CD4-positive, alpha-beta T cell (primary cell): ENCODE results near the gene OPCML. TPM values are rescaled to one million over a fixed set of nuclear protein-coding genes. Genes with fewer than 3 reads are reported as not detected.

Experiments
- ATAC-seq: fragments of 200-7000 bp; cut with Tn5 transposase; one replicate; pipeline ENCODE4 v1.10.0; 2022; ENCODE audit warnings: mild to moderate bottlenecking; ENCODE audit not compliant: poor library complexity
- CTCF ChIA-PET: fragments of 350-600 bp; sonication (Branson Sonifier 250); formaldehyde crosslinking; loops from one replicate; lab custom pipeline; 2021; ENCODE audit warnings: antibody characterized with exemption, inconsistent platforms; lab: Charles Lee
- POLR2A ChIA-PET: fragments of 350-600 bp; sonication (Branson Sonifier 250); formaldehyde crosslinking; loops from one replicate; lab custom pipeline; 2021; ENCODE audit warnings: antibody characterized with exemption, inconsistent platforms; lab: Charles Lee
- DNase-seq, 14 experiments: peaks; one replicate each; pipeline ENCODE4 v3.0.0-alpha.2; 2013 to 2020; ENCODE audit warnings: mixed read lengths in 2 of 14
- H3K27ac ChIP-seq, 2 donors: one replicate each; pipeline versions ENCODE4 v1.5.1 to v1.7.0; 2013; ENCODE audit warnings: low read length in 2 of 2, low read depth in 1 of 2, mild to moderate bottlenecking in 1 of 2
- H3K27me3 ChIP-seq, 2 experiments: 1 replicate in 1 of 2; 2 replicates in 1 of 2; pipeline versions ENCODE4 v1.6.1 to v1.7.0; 2013; ENCODE audit warnings: low read length in 2 of 2, control low read depth in 1 of 2, mild to moderate bottlenecking in 1 of 2, moderate library complexity in 1 of 2; ENCODE audit not compliant: insufficient read depth in 2 of 2, control insufficient read depth in 1 of 2
- H3K36me3 ChIP-seq: one replicate; pipeline ENCODE4 v1.6.1; 2013; ENCODE audit warnings: low read length, control low read depth; ENCODE audit not compliant: insufficient read depth
- H3K4me1 ChIP-seq: one replicate; pipeline ENCODE4 v1.6.1; 2013; ENCODE audit warnings: low read length, control low read depth; ENCODE audit not compliant: insufficient read depth
- H3K4me3 ChIP-seq: one replicate; pipeline ENCODE4 v1.5.1; 2013; ENCODE audit warnings: mild to moderate bottlenecking, low read length, moderate library complexity
- H3K9me3 ChIP-seq, 2 experiments: 1 replicate in 1 of 2; 2 replicates in 1 of 2; pipeline versions ENCODE4 v1.6.1 to v1.7.0; 2013; ENCODE audit warnings: low read length in 2 of 2, mild to moderate bottlenecking in 2 of 2, control low read depth in 1 of 2, moderate library complexity in 1 of 2; ENCODE audit not compliant: control insufficient read depth in 1 of 2, insufficient read depth in 1 of 2
- H3K27ac Mint-ChIP-seq: one replicate; pipeline ENCODE4 v1.8.0; 2020; ENCODE audit warnings: mixed read lengths
- H3K27me3 Mint-ChIP-seq: one replicate; pipeline ENCODE4 v1.8.0; 2021; ENCODE audit warnings: mixed read lengths
- H3K36me3 Mint-ChIP-seq: one replicate; pipeline ENCODE4 v1.8.0; 2021; ENCODE audit warnings: low read depth, mixed read lengths
- H3K4me1 Mint-ChIP-seq: one replicate; pipeline ENCODE4 v1.8.0; 2021; ENCODE audit warnings: low read depth, mixed read lengths
- H3K4me3 Mint-ChIP-seq: one replicate; pipeline ENCODE4 v1.8.0; 2020; ENCODE audit warnings: mild to moderate bottlenecking, mixed read lengths
- H3K9me3 Mint-ChIP-seq: one replicate; pipeline ENCODE4 v1.8.0; 2020; ENCODE audit warnings: mixed read lengths
- CTCF ChIP-seq: fragments of 200-600 bp; IDR thresholded peaks from one replicate; pipeline ENCODE4 v1.8.0; 2022; ENCODE audit warnings: antibody characterized with exemption, mild to moderate bottlenecking
- intact Hi-C, 2 experiments: fragments of 100-400 bp; cut with DNase I in 1 of 2; cut with micrococcal nuclease in 1 of 2; formaldehyde crosslinking; loops; one replicate each; pipeline versions ENCODE4 v1.15.1 to v1.9.0; 2023 to 2025; cut with DNase I, micrococcal nuclease
- total RNA-seq, 174 experiments: library from RNA in 2 of 174; stranded (reverse) in 2 of 174; gene quantifications; one replicate each; pipeline ENCODE4 v1.2.3 and lab custom pipeline; 2021 to 2026

Gene OPCML
- total RNA-seq, 2 experiments from 2014 or later = not detected

GRCh38 chr11:132539590-132540368, 992.5 kb downstream of the OPCML start:
- Mint-ChIP-seq H3K4me3 (no peak overlapping the region), H3K36me3 (no peaks in the 10 kb centered on the region), H3K27me3 (no peaks in the 10 kb centered on the region), H3K9me3 (peaks cover under 1% of the 10 kb centered on the region), H3K27ac (no peak overlapping the region), H3K4me1 (no peaks in the 10 kb centered on the region)
- Histone ChIP-seq H3K4me1 (no peaks in the 10 kb centered on the region), H3K27ac (no peak overlapping the region), H3K36me3 (no peaks in the 10 kb centered on the region), H3K9me3 (no peaks in the 10 kb centered on the region), H3K4me3 (no peak overlapping the region), H3K27me3 (no peaks in the 10 kb centered on the region)
- ChIA-PET CTCF (no interaction called here), POLR2A (no interaction called here)
- intact Hi-C loops = no loop called here
- ATAC-seq (no peak), DNase-seq (no peak)
- no peak for TF ChIP-seq CTCF

- DNase-seq = no peak
- CTCF ChIA-PET = no interaction called here
- Mint-ChIP-seq H3K4me1 (no peaks in the 10 kb centered on the region), H3K36me3 (no peaks in the 10 kb centered on the region), H3K27ac (no peak overlapping the region), H3K27me3 (no peaks in the 10 kb centered on the region), H3K4me3 (no peak overlapping the region), H3K9me3 (peaks cover 1% of the 10 kb centered on the region)
- no peaks in the 10 kb centered on the region for H3K4me1 ChIP-seq
- no peak overlapping the region for H3K27ac ChIP-seq
- no peaks in the 10 kb centered on the region for H3K36me3 ChIP-seq
- no peaks in the 10 kb centered on the region for H3K9me3 ChIP-seq
- no peak for ATAC-seq
- no peak for TF ChIP-seq CTCF
- no peaks in the 10 kb centered on the region for H3K27me3 ChIP-seq
- no peak overlapping the region for H3K4me3 ChIP-seq
- POLR2A ChIA-PET = no interaction called here
- intact Hi-C loops = no loop called here
These were observed 993.7 kb downstream of the OPCML start for GRCh38 chr11:132538642-132539041.

GRCh38 chr11:132535830-132536229, 996.5 kb downstream of the OPCML start:
- Mint-ChIP-seq H3K27me3 (no peaks in the 10 kb centered on the region), H3K9me3 (peaks cover 2% of the 10 kb centered on the region), H3K4me3 (no peak overlapping the region), H3K36me3 (no peaks in the 10 kb centered on the region), H3K27ac (no peak overlapping the region), H3K4me1 (no peaks in the 10 kb centered on the region)
- ATAC-seq (no peak), DNase-seq (no peak)
- no peak overlapping the region for H3K27ac ChIP-seq
- TF ChIP-seq CTCF = no peak
- H3K4me3 ChIP-seq = no peak overlapping the region
- H3K9me3 ChIP-seq = no peaks in the 10 kb centered on the region
- ChIA-PET CTCF (no interaction called here), POLR2A (no interaction called here)
- H3K4me1 ChIP-seq = no peaks in the 10 kb centered on the region
- H3K27me3 ChIP-seq = no peaks in the 10 kb centered on the region
- intact Hi-C loops = no loop called here
- no peaks in the 10 kb centered on the region for H3K36me3 ChIP-seq
